SK-N-MC (cell line): Measurements from ENCODE around the gene ARID2.

ENCODE experiments used
- DNase-seq: peaks from one replicate; pipeline ENCODE4 v3.0.0-alpha.2; 2011; ENCODE audit warnings: low read depth, low spot score
- H3K27ac ChIP-seq: fragments of 200-600 bp; sonication (generic); 2 replicates; pipeline ENCODE4 v1.5.1; 2016; ENCODE audit warnings: mixed run types
- H3K36me3 ChIP-seq: fragments of 200-600 bp; sonication (generic); 2 replicates; pipeline ENCODE4 v1.6.1; 2017; ENCODE audit warnings: antibody characterized with exemption, low read length, mixed read lengths; ENCODE audit not compliant: insufficient read depth
- H3K4me3 ChIP-seq: fragments of 200-600 bp; sonication (generic); 2 replicates; pipeline ENCODE4 v1.5.1; 2016
- H3K9ac ChIP-seq: fragments of 200-600 bp; sonication (generic); 2 replicates; pipeline ENCODE4 v1.8.0; 2017; ENCODE audit warnings: mixed run types, mixed read lengths; ENCODE audit not compliant: insufficient read length
- H3K9me3 ChIP-seq: fragments of 200-600 bp; sonication (generic); 2 replicates; pipeline ENCODE4 v1.6.1; 2017; ENCODE audit warnings: low read depth, mild to moderate bottlenecking, antibody characterized with exemption, low read length, moderate library complexity, mixed read lengths
- EZH2 ChIP-seq: fragments of 200-600 bp; sonication (generic); IDR thresholded peaks from one replicate; pipeline ENCODE4 v1.6.1; 2017; ENCODE audit warnings: antibody characterized with exemption
- FOXP2 ChIP-seq: optimal IDR thresholded peaks from 2 replicates; pipeline ENCODE3; 2011; ENCODE audit warnings: mild to moderate bottlenecking, moderate library complexity; ENCODE audit not compliant: insufficient read depth; ENCODE audit errors: extremely low read length, control extremely low read depth
- POLR2AphosphoS5 ChIP-seq: IDR thresholded peaks from 2 replicates; pipeline ENCODE4 v1.6.1; 2012; ENCODE audit warnings: mild to moderate bottlenecking, low read depth, low read length, borderline replicate concordance

Gene ARID2

GRCh38 chr12:45695035-45695434, 34.5 kb upstream of the ARID2 start:
- no peak overlapping the region for H3K27ac ChIP-seq
- TF ChIP-seq POLR2AphosphoS5 (no peak), FOXP2 (no peak), EZH2 (no peak)
- H3K9ac ChIP-seq: no peak overlapping the region
- DNase-seq: no peak
- H3K36me3 ChIP-seq: no peaks in the 10 kb centered on the region
- H3K4me3 ChIP-seq: no peak overlapping the region
- H3K9me3 ChIP-seq: no peaks in the 10 kb centered on the region

GRCh38 chr12:45695606-45696005, 33.9 kb upstream of the ARID2 start:
- Histone ChIP-seq H3K36me3 (no peaks in the 10 kb centered on the region), H3K27ac (no peak overlapping the region), H3K9ac (no peak overlapping the region), H3K9me3 (no peaks in the 10 kb centered on the region), H3K4me3 (no peak overlapping the region)
- DNase-seq: no peak
- no peak for TF ChIP-seq FOXP2

GRCh38 chr12:45696049-45696448, 33.5 kb upstream of the ARID2 start:
- no peak overlapping the region for H3K27ac ChIP-seq
- no peak for DNase-seq
- no peak overlapping the region for H3K9ac ChIP-seq
- H3K4me3 ChIP-seq: no peak overlapping the region
- no peaks in the 10 kb centered on the region for H3K9me3 ChIP-seq
- no peaks in the 10 kb centered on the region for H3K36me3 ChIP-seq
- TF ChIP-seq EZH2: no peak
- TF ChIP-seq POLR2AphosphoS5: no peak
- TF ChIP-seq FOXP2: no peak

GRCh38 chr12:45697371-45697770, 32.1 kb upstream of the ARID2 start:
- no peak overlapping the region for H3K27ac ChIP-seq
- no peak overlapping the region for H3K9ac ChIP-seq
- no peaks in the 10 kb centered on the region for H3K9me3 ChIP-seq
- H3K4me3 ChIP-seq: no peak overlapping the region
- H3K36me3 ChIP-seq: no peaks in the 10 kb centered on the region
- DNase-seq: no peak
- TF ChIP-seq FOXP2 (no peak), EZH2 (no peak), POLR2AphosphoS5 (no peak)

GRCh38 chr12:45701296-45701695, 28.2 kb upstream of the ARID2 start:
- no peak overlapping the region for H3K4me3 ChIP-seq
- H3K36me3 ChIP-seq: no peaks in the 10 kb centered on the region
- H3K27ac ChIP-seq: no peak overlapping the region
- TF ChIP-seq POLR2AphosphoS5 (no peak), EZH2 (no peak), FOXP2 (no peak)
- H3K9ac ChIP-seq: no peak overlapping the region
- DNase-seq: no peak
- no peaks in the 10 kb centered on the region for H3K9me3 ChIP-seq

GRCh38 chr12:45703942-45704341, 25.6 kb upstream of the ARID2 start:
- Histone ChIP-seq H3K36me3 (no peaks in the 10 kb centered on the region), H3K9me3 (no peaks in the 10 kb centered on the region), H3K27ac (no peak overlapping the region), H3K4me3 (no peak overlapping the region), H3K9ac (no peak overlapping the region)
- TF ChIP-seq FOXP2 (no peak), POLR2AphosphoS5 (no peak), EZH2 (no peak)
- no peak for DNase-seq

- H3K9ac ChIP-seq: no peak overlapping the region
- no peak overlapping the region for H3K4me3 ChIP-seq
- no peaks in the 10 kb centered on the region for H3K9me3 ChIP-seq
- no peak for DNase-seq
- TF ChIP-seq POLR2AphosphoS5 (no peak), FOXP2 (no peak), EZH2 (no peak)
- no peaks in the 10 kb centered on the region for H3K36me3 ChIP-seq
- no peak overlapping the region for H3K27ac ChIP-seq
Observed at GRCh38 chr12:45704968-45705367, 24.5 kb upstream of the ARID2 start.

GRCh38 chr12:45705404-45705803, 24.1 kb upstream of the ARID2 start:
- no peak overlapping the region for H3K27ac ChIP-seq
- H3K36me3 ChIP-seq: no peaks in the 10 kb centered on the region
- no peak overlapping the region for H3K4me3 ChIP-seq
- no peaks in the 10 kb centered on the region for H3K9me3 ChIP-seq
- H3K9ac ChIP-seq: no peak overlapping the region
- DNase-seq: no peak
- TF ChIP-seq FOXP2 (no peak), EZH2 (no peak)

- no peaks in the 10 kb centered on the region for H3K9me3 ChIP-seq
- H3K9ac ChIP-seq: no peak overlapping the region
- no peak for TF ChIP-seq FOXP2
- no peak for TF ChIP-seq EZH2
- no peak for TF ChIP-seq POLR2AphosphoS5
- H3K4me3 ChIP-seq: no peak overlapping the region
- H3K36me3 ChIP-seq: no peaks in the 10 kb centered on the region
- DNase-seq: no peak
- no peak overlapping the region for H3K27ac ChIP-seq
Observed at GRCh38 chr12:45707241-45707857, 22.2 kb upstream of the ARID2 start.
